LNCAP (cell line): ENCODE results near the gene HNRNPL.

Experiments used
- CTCF ChIP-seq: fragments of 450-650 bp; IDR thresholded peaks from 2 replicates; pipeline ENCODE4 v1.5.1; 2017; ENCODE audit warnings: mild to moderate bottlenecking

Gene HNRNPL

GRCh38 chr19:38843175-38843758 lies 6.5 kb downstream of the HNRNPL start:
- TF ChIP-seq CTCF, result no peak

GRCh38 chr19:38842439-38843174 lies 7.2 kb downstream of the HNRNPL start:
- no peak for TF ChIP-seq CTCF

- TF ChIP-seq CTCF, result no peak
These were observed 7.9 kb downstream of the HNRNPL start for GRCh38 chr19:38841787-38842438.

GRCh38 chr19:38841180-38841766 lies 8.5 kb downstream of the HNRNPL start:
- TF ChIP-seq CTCF, result no peak

- TF ChIP-seq CTCF, result no peak
These were observed 9.2 kb downstream of the HNRNPL start for GRCh38 chr19:38840583-38840968.

- no peak for TF ChIP-seq CTCF
These were observed 9.8 kb downstream of the HNRNPL start for GRCh38 chr19:38839816-38840582.
